Myocyte (in vitro differentiated cells): ENCODE results near the gene TMEM81. TPM values are rescaled to one million over a fixed set of nuclear protein-coding genes. Genes with fewer than 3 reads are reported as not detected.

Experiments
- DNase-seq: peaks from one replicate; pipeline ENCODE4 v3.0.0-alpha.2; 2012; ENCODE audit warnings: low read depth
- total RNA-seq: library from RNA; depleted of rRNA; stranded (reverse); fragments of >200 nt; gene quantifications from 2 replicates; pipeline ENCODE4 v1.2.3, GENCODE V29; 2014

TMEM81 gene
- total RNA-seq, 1 donor from 2014 or later: 2.5 TPM

GRCh38 chr1:205061227-205061626, 23.0 kb downstream of the TMEM81 start:
- DNase-seq: no peak

GRCh38 chr1:205060746-205061145, 23.5 kb downstream of the TMEM81 start:
- DNase-seq: no peak

DNA sequence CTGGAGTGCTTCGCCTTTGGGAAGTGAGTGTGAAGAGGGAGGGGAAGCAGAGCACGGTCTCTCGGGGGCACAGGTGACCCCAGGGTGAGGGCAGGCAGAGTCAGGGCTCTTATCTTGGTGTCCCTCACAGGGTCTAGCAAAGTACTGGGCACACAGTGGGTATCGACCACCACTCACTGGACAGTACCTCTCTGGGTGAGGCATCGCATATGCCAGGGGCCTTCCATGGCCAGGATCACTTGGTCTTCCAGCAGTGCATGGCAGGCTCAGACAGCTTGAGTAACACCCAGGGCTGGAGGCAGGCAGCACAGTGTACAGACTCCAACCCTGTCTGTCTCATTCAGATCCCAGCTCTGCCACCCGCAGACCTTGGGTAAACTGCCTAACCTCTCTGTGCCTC, 24.6 kb downstream of the TMEM81 start:
- DNase-seq: no peak

- DNase-seq: no peak
These were observed 25.4 kb downstream of the TMEM81 start for GRCh38 chr1:205058853-205059252.

DNA sequence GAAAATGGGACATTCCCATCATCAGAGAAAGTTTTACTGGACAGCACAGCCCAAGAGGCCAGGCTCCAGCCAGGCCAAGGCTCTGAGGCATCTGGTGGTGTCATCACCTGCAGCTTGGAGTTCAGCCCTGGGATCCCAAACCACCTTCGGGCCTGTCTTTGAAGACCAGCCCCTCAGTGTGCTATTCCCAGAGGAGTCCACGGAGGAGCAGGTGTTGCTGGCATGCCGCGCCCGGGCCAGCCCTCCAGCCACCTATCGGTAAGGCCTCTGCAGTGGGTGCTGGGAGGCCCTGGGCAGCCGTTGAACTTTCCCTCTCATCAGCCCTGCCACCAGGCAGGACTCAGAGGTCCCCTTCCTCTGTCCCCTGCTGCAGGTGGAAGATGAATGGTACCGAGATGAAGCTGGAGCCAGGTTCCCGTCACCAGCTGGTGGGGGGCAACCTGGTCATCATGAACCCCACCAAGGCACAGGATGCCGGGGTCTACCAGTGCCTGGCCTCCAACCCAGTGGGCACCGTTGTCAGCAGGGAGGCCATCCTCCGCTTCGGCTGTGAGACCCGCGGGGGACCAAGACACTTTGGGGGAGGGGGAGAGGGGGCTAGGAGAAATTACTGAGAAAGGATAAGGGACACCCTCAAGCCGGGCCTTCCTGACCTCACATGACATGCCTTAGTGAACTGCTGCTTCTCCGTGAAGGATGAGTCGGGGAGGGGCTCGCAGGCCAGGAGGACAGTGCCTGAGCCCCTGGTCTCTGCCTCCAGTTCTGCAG, 26.3 kb downstream of the TMEM81 start:
- DNase-seq: no peak

- DNase-seq: no peak
These were observed 27.2 kb downstream of the TMEM81 start for GRCh38 chr1:205056956-205057568.

GRCh38 chr1:205056188-205056611, 28.1 kb downstream of the TMEM81 start:
- DNase-seq: no peak

GRCh38 chr1:205054013-205054412, 30.2 kb downstream of the TMEM81 start:
- DNase-seq: no peak

DNA sequence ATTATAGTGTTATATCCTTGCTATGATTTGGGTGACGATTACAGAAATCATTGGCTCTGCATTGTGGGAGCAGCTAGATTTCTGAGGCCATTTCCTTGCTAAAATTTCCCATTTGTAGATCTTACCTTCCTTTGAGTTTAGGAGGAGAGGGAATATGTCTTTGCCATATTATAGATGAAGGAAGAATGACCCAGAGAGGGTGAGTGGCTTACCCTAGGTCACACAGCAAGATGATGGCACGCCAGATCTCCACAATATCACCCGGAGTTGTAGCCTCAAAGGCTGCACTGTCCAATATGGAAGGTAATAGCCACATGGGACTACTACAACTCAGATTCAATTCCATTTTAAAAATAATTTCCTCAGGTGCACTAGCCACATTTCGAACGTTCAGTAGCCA, 31.0 kb downstream of the TMEM81 start:
- DNase-seq: no peak

DNA sequence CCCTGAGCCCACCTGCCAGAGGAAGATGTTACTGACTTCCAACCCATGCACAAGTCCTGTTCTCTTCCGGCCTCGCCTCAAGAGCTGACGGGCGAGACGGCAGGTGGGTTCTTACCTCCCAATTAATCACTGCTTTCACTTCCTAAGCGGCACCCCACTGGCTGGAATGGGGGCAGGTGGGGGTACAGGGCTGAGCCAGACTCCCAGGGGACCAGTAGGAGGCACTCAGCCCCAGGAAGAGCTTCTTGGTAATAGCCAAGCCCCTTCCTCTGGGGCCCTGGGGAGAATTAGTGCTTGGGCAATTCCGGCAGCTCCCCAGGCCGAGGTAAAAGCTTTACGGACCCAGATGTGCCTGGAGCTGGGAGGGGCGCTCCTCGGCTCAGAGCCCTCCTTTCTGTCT, 31.6 kb downstream of the TMEM81 start:
- DNase-seq: no peak

DNA sequence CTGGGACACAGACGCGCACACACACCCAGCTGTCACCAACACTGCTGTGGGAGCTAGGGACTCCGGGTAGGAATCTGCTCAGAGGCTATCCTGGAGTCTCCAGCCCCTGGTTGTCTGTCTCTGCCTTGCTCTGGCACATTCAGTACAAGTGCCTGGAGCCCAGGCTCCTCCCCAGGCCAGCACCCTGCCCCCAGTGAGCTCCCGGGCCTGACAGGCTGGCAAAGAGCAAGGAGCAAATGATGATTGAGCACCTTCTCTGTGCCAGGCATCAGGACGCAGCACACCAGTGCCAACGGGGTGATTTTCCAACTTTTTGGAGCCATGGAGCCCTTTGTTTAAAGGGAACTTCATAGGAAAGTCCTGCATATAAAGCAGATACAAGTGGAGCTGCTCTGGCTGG, 34.8 kb downstream of the TMEM81 start:
- no peak for DNase-seq

DNA sequence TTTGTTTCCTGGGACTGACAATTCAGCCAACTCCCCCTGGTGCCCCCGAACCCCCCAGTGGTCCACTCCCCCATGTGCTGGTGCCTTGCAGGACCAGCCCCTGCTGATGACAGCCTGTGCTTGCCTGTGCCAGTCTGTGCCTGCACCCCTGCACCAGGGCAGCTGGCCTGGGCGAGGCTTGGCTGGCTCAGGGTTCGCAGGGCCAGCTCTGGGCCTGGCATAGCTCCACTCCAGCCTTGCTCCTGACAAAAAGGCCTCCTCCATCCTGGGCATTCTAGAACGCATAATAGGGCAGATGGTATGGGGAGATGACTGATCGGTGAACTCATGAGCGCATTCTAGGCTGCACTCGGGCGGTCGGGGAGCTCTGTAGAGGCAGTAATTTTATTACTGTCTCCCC, 35.9 kb downstream of the TMEM81 start:
- DNase-seq: no peak

- DNase-seq: no peak
These were observed 36.5 kb downstream of the TMEM81 start for GRCh38 chr1:205047764-205048231.

DNA sequence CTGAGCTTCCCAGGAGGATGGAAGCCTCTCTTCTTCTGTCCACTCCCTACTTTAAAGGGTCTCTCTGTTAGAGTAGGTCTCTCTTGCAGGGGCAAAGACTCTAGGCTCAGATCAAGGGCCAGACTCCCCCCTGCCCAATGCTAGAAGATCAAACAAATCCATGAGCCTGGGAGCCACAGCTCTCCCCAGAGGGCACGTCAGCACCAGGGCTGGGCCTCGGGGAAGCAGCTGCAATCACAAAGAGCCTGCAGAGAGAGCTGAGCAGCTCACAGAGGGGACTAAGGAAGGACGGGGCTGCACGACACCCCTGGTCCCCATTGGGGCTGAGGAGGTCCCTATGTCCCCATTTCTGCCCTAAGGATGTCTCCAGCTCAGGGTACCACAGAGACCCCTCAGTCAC, 37.4 kb downstream of the TMEM81 start:
- no peak for DNase-seq

DNA sequence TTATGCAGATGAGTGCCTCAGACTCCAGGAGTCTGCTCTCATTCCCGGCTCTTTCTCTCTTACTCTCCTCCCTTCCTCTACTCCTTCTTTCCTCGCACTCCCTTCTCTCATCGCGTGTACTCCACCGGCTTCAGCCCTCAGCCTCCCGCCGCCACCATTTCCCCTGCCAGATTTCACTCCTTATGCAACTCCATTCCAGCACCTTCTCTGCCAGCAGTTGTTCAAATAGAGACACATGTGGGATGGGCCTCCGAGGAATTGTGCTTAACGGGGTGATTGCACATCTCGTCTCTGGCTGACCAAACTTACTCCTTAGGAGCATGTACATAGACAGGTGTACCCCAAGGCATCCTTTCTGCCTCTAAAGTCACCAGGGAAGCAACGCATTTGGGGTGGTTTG, 39.1 kb downstream of the TMEM81 start:
- DNase-seq: no peak

GRCh38 chr1:205044741-205045140, 39.5 kb downstream of the TMEM81 start:
- no peak for DNase-seq

- DNase-seq: no peak
These were observed 40.4 kb downstream of the TMEM81 start for GRCh38 chr1:205043866-205044265.

DNA sequence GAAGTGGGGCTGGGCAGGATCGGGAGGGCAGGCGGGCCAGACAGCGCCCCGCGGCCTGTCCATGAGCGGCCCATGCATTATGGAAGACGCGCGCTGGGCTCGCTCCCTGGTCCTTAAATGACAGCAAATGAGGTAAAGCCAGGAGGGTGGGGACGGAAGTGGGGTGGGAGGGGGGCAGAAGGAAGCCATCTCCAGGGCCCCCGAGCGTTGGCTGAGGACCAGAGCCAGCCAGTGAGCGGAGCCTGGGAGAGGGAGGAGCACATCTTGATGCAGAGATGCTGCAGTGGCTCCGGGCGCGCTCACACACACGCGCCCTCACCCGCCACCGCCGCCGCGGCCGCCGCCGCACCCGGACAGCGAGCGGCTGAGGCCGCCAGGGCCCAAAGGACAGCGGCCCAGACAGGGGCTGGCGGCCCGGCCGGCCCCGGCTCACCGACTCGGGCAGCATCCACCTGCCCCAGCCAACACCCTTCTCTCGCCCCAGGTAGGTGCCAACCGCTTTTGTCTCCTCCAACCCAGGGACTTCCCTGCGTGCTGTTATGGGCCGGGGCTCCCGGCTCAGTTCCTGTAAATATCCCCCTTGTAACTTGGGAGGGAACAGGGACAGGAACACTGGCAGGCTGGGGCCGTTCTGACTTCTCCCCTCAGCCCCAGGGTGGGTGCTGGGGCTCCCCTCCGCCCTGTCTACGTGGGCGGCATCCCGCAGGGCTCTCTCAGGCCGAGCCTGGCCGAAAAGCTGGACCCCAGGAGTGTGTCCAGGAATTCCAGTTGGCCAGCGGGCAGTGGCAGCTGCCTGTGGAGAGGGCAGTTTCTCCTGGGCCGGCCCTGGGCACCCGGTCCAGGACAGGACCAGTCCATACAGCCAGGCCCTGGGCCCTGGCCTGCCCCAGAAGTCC, 41.1 kb downstream of the TMEM81 start, which contains the start of gene CNTN2:
TSS of gene CNTN2 (plus strand) at position 302 of the 896 bp plus-strand sequence. CDS start 9,974 bp downstream, outside the sequence.
- no peak for DNase-seq

DNA sequence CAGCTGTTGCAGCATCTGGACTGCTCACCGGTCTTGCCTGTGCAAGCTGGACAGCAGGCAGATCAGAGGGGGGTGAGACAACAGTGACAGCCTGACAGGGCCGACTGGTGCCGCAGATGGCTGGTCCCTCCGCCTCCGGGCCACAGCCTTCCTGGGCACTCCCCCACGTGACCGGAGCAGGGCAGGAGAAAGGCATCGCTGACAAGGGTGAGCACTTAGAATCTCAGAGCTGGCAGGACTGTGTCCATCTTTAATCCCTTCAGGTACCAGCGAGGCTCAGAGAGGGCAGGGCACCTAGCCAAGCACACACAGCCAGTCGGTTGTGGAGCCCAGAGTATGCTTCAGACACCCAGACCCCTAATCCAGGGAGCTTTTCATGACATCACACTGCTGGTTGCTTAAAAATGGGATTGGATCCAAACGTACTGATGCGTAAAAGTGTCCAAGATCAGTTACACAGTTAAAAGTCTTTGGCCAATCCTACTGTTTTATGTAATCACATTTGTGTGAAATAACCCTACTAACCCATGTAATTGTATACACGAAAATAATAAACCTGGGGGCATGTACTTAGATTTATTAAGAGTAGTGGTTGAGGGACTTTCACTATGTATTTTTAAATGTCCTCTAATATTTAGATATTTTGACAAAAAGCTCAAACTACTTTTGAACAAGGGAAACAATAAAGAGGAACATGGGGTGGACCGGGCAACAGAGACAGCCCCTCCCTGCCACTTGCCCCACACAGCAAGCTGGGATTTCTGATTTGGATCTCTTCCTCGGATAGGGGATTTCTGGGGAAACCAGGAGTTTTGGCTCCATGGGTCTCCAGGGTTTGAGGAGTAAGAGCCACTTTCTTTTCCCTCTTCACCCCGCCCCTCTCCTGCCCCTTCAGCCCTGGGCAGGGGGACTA, 42.0 kb downstream of the TMEM81 start:
- DNase-seq: no peak

DNA sequence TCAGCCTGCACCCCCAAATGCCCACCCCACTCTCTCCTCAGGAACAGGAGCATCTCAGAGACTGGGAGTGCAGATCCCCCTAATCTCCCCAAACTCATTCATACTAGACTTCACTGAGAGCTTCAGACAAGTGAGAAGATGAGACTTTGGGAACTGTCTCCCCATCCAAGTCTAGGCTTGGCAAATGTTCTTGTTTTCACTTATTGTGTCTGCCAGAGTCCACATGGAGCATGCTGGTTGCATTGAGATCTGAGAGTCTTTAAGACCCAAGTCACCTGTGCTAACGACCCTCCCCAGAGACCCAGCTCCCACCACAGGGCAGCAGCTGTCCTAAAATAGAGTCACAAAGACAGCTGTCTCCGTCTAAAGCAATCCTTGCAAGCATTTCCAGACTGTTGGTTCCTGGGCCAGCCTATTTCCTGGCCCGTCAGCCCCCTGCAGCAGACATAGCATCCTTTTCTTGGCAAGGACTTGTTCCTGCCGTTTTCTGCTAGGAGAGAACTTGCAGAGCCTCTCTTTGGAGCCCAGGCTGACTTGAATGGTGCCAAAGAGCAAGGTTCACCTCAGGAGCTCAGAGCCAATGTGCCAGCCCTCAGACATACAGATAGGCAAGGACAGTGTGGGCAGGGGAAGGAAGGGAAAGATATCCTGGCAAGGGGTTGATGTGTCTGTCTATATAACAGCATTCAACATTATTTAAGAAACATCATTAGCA, 43.1 kb downstream of the TMEM81 start:
- peak; percentile 22 for DNase-seq
